Hepatocyte (in vitro differentiated cells): ENCODE data around the gene EPHA1. TPM values are rescaled to one million over a fixed set of nuclear protein-coding genes. Genes with fewer than 3 reads are reported as not detected.

Source experiments
- DNase-seq: peaks from one replicate; pipeline ENCODE4 v3.0.0-alpha.2; 2016; ENCODE audit warnings: low spot score
- H2AFZ ChIP-seq: fragments of 200-600 bp; sonication (generic); 2 replicates; pipeline ENCODE4 v1.6.0; 2016; ENCODE audit warnings: antibody characterized with exemption, mild to moderate bottlenecking
- H3K27ac ChIP-seq: fragments of 200-600 bp; sonication (generic); 2 replicates; pipeline ENCODE4 v1.5.1; 2016; ENCODE audit warnings: mild to moderate bottlenecking
- H3K27me3 ChIP-seq: fragments of 200-600 bp; sonication (generic); 2 replicates; pipeline ENCODE4 v1.6.1; 2016
- H3K36me3 ChIP-seq: fragments of 200-600 bp; sonication (generic); replicated peaks from 2 replicates; pipeline ENCODE4 v1.5.1; 2016; ENCODE audit warnings: low read depth; ENCODE audit not compliant: insufficient read depth
- H3K4me1 ChIP-seq: fragments of 200-600 bp; sonication (generic); 2 replicates; pipeline ENCODE4 v1.5.1; 2016; ENCODE audit warnings: mild to moderate bottlenecking, moderate library complexity; ENCODE audit not compliant: insufficient read depth
- H3K4me2 ChIP-seq: fragments of 200-600 bp; sonication (generic); 2 replicates; pipeline ENCODE4 v1.6.0; 2016
- H3K4me3 ChIP-seq: fragments of 200-600 bp; sonication (generic); 2 replicates; pipeline ENCODE4 v1.5.1; 2016; ENCODE audit warnings: mild to moderate bottlenecking
- H3K79me2 ChIP-seq: fragments of 200-600 bp; sonication (generic); 2 replicates; pipeline ENCODE4 v1.6.0; 2017; ENCODE audit warnings: mild to moderate bottlenecking
- H3K9me2 ChIP-seq: fragments of 200-600 bp; sonication (generic); replicated peaks from 2 replicates; pipeline ENCODE4 v1.6.0; 2017; ENCODE audit warnings: mild to moderate bottlenecking; ENCODE audit not compliant: insufficient read depth
- H3K9me3 ChIP-seq: fragments of 200-600 bp; sonication (generic); 2 replicates; pipeline ENCODE4 v1.5.1; 2016; ENCODE audit warnings: low read depth, mild to moderate bottlenecking
- H4K20me1 ChIP-seq: fragments of 200-600 bp; sonication (generic); 2 replicates; pipeline ENCODE4 v1.6.0; 2016; ENCODE audit warnings: mild to moderate bottlenecking; ENCODE audit not compliant: insufficient read depth, poor library complexity, severe bottlenecking
- CTCF ChIP-seq: fragments of 200-600 bp; sonication (generic); IDR thresholded peaks from 2 replicates; pipeline ENCODE4 v1.5.1; 2016; ENCODE audit warnings: antibody characterized with exemption, mild to moderate bottlenecking; ENCODE audit not compliant: poor library complexity
- EZH2 ChIP-seq: fragments of 200-600 bp; sonication (generic); IDR thresholded peaks from 2 replicates; pipeline ENCODE4 v1.6.1; 2016; ENCODE audit warnings: antibody characterized with exemption, mild to moderate bottlenecking, borderline replicate concordance
- EZH2phosphoT487 ChIP-seq: fragments of 200-600 bp; sonication (generic); IDR thresholded peaks from one replicate; pipeline ENCODE4 v1.6.1; 2018; ENCODE audit warnings: antibody characterized with exemption, mild to moderate bottlenecking, low read depth, moderate library complexity; ENCODE audit not compliant: unreplicated experiment, severe bottlenecking
- WGBS: methylation state at CpG from one replicate; pipeline ENCODE4 v1.1.6; 2016; ENCODE audit warnings: low lambda C conversion rate; ENCODE audit errors: missing lambda C conversion rate; 5-methylcytosine and 5-hydroxymethylcytosine counted together
- polyA plus RNA-seq: library from polyadenylated mRNA; unstranded; fragments of >200 nt; fragmentation: Nextera tagmentation; extraction: Ambion mirVana; gene quantifications from 2 replicates; pipeline ENCODE4 v1.2.1, GENCODE V29; 2016
- total RNA-seq: library from RNA; depleted of rRNA; stranded (reverse); fragments of >200 nt; gene quantifications from 2 replicates; pipeline ENCODE4 v1.2.3, GENCODE V29; 2014

EPHA1 gene
- total and polyA plus RNA-seq, 2 experiments from 2014 or later = 34.2 to 42.9 TPM

GRCh38 chr7:143376396-143376795 is 32.3 kb downstream of the EPHA1 start:
- Histone ChIP-seq H2AFZ (no peak overlapping the region), H3K4me1 (peaks cover 15% of the 10 kb centered on the region), H3K4me3 (no peak overlapping the region), H3K27me3 (no peaks in the 10 kb centered on the region), H3K27ac (no peak overlapping the region), H3K9me3 (no peaks in the 10 kb centered on the region), H3K9me2 (no peaks in the 10 kb centered on the region), H3K4me2 (no peak overlapping the region), H3K36me3 (no peaks in the 10 kb centered on the region), H3K79me2 (peaks cover 10% of the 10 kb centered on the region), H4K20me1 (no peaks in the 10 kb centered on the region)
- TF ChIP-seq EZH2phosphoT487 (no peak), EZH2 (no peak), CTCF (no peak)
- no peak for DNase-seq
- 73% methylated on average over 5 of the region's 5 CpGs for WGBS

GRCh38 chr7:143375298-143376034 is 33.2 kb downstream of the EPHA1 start:
- Histone ChIP-seq H3K27me3 (no peaks in the 10 kb centered on the region), H3K9me3 (no peaks in the 10 kb centered on the region), H3K79me2 (peaks cover 9% of the 10 kb centered on the region), H2AFZ (no peak overlapping the region), H3K36me3 (no peaks in the 10 kb centered on the region), H3K9me2 (no peaks in the 10 kb centered on the region), H3K4me1 (peaks cover 15% of the 10 kb centered on the region), H3K27ac (no peak overlapping the region), H4K20me1 (no peaks in the 10 kb centered on the region), H3K4me3 (no peak overlapping the region), H3K4me2 (no peak overlapping the region)
- 93% methylated on average over 7 of the region's 7 CpGs for WGBS
- DNase-seq = no peak
- TF ChIP-seq EZH2 (no peak), CTCF (no peak), EZH2phosphoT487 (no peak)

- Histone ChIP-seq H3K79me2 (peaks cover 9% of the 10 kb centered on the region), H3K36me3 (no peaks in the 10 kb centered on the region), H4K20me1 (no peaks in the 10 kb centered on the region), H3K4me3 (no peak overlapping the region), H3K9me3 (no peaks in the 10 kb centered on the region), H3K4me1 (peaks cover 17% of the 10 kb centered on the region), H3K4me2 (no peak overlapping the region), H3K27me3 (no peaks in the 10 kb centered on the region), H3K9me2 (no peaks in the 10 kb centered on the region), H3K27ac (no peak overlapping the region), H2AFZ (no peak overlapping the region)
- TF ChIP-seq EZH2phosphoT487 (no peak), EZH2 (no peak), CTCF (no peak)
- no peak for DNase-seq
- WGBS = 85% methylated on average over 5 of the region's 5 CpGs
These were observed 34.1 kb downstream of the EPHA1 start for GRCh38 chr7:143374561-143374960.
